DOHH2 (cell line): ENCODE measurements around the gene ITPKB.

Experiments used
- EZH2phosphoT487 ChIP-seq: fragments of 200-600 bp; sonication (generic); IDR thresholded peaks from 2 replicates; pipeline ENCODE4 v1.6.1; 2017; ENCODE audit warnings: borderline replicate concordance, mild to moderate bottlenecking, antibody characterized with exemption, low read length, moderate library complexity, mixed read lengths
- TF ChIP-seq, protein P1 (sequence below): fragments of 200-600 bp; sonication (generic); IDR thresholded peaks from one replicate; pipeline ENCODE4 v1.5.1; 2014; ENCODE audit warnings: antibody characterized with exemption, mild to moderate bottlenecking, low read depth, low read length; ENCODE audit not compliant: poor library complexity, severe bottlenecking

DNA sequence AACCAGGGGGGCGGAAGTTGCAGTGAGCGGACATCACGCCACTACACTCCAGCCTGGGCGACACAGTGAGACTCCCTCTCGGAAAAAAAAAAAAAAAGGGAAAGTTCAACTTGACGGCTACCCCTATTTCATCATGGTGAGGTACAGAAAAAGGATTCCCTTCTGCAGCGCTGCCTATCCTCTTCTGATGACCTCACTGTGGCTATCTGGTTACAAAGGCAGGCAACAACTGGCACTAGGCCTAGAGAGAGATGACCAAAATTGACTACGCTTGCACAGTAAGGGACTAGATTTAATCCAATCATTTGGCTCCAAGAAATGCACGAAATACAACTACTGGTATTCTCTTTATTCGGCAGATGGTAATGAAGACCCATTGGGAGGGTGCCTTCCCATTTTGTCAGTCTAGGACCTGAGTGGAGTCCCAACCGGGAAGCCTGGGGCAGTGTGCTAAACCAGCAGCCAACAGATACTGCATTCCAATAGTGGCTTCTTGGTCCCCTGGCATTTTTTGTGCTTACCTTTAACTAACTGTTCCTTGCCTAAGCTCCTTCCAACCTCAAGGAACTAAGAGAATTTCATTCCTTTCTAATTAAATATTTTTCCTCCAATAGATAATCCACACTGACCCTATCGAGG is 36.6 kb downstream of the ITPKB start:
- TF ChIP-seq, protein P1, sequence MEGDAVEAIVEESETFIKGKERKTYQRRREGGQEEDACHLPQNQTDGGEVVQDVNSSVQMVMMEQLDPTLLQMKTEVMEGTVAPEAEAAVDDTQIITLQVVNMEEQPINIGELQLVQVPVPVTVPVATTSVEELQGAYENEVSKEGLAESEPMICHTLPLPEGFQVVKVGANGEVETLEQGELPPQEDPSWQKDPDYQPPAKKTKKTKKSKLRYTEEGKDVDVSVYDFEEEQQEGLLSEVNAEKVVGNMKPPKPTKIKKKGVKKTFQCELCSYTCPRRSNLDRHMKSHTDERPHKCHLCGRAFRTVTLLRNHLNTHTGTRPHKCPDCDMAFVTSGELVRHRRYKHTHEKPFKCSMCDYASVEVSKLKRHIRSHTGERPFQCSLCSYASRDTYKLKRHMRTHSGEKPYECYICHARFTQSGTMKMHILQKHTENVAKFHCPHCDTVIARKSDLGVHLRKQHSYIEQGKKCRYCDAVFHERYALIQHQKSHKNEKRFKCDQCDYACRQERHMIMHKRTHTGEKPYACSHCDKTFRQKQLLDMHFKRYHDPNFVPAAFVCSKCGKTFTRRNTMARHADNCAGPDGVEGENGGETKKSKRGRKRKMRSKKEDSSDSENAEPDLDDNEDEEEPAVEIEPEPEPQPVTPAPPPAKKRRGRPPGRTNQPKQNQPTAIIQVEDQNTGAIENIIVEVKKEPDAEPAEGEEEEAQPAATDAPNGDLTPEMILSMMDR, result no peak
- TF ChIP-seq EZH2phosphoT487, result no peak
